H1 (cell line): Measurements from ENCODE around the gene CORO7. TPM values are rescaled to one million over a fixed set of nuclear protein-coding genes. Genes with fewer than 3 reads are reported as not detected.

ENCODE experiments used
- CTCF ChIA-PET: fragments of 300-600 bp; sonication (Branson Sonifier 250); formaldehyde crosslinking; loops from one replicate; lab custom pipeline; 2021; ENCODE audit not compliant: partially characterized antibody; lab: Charles Lee
- POLR2A ChIA-PET: fragments of 300-600 bp; sonication (Branson Sonifier 250); formaldehyde crosslinking; loops from one replicate; lab custom pipeline; 2021; ENCODE audit warnings: inconsistent platforms; ENCODE audit not compliant: partially characterized antibody; lab: Charles Lee
- DNase-seq, 2 experiments: peaks; one replicate each; pipeline versions ENCODE4 v3.0.0 to v3.0.0-alpha.2; 2010 to 2022; ENCODE audit warnings: low spot score in 2 of 2, low read depth in 1 of 2, mixed read lengths in 1 of 2
- FAIRE-seq: peaks from 2 replicates; lab custom pipeline; 2011; peaks lifted over from hg19 to GRCh38; lab: Jason Lieb, UNC
- H2AFZ ChIP-seq: 2 replicates; pipeline ENCODE4 v1.8.1; 2012; ENCODE audit warnings: low read length, inconsistent platforms
- H2AK5ac ChIP-seq: 2 replicates; pipeline ENCODE4 v1.6.1; 2013; ENCODE audit warnings: low read depth, low read length
- H2BK120ac ChIP-seq: replicated peaks from 2 replicates; pipeline ENCODE3; 2013; ENCODE audit warnings: low read depth, low read length, inconsistent platforms
- H2BK12ac ChIP-seq: 2 replicates; pipeline ENCODE4 v1.6.1; 2013; ENCODE audit warnings: low read depth, low read length
- H2BK15ac ChIP-seq: 2 replicates; pipeline ENCODE4 v1.6.1; 2013; ENCODE audit warnings: low read length
- H2BK20ac ChIP-seq: 2 replicates; pipeline ENCODE4 v1.6.1; 2013; ENCODE audit warnings: low read length
- H2BK5ac ChIP-seq: 2 replicates; pipeline ENCODE4 v1.6.1; 2013; ENCODE audit warnings: low read depth, low read length
- H3K14ac ChIP-seq: 2 replicates; pipeline ENCODE4 v1.6.1; 2013; ENCODE audit warnings: inconsistent platforms; ENCODE audit not compliant: insufficient read length
- H3K18ac ChIP-seq: 2 replicates; pipeline ENCODE4 v1.6.1; 2013; ENCODE audit warnings: low read length; ENCODE audit errors: extremely low read depth
- H3K23ac ChIP-seq: 2 replicates; pipeline ENCODE4 v1.6.1; 2013; ENCODE audit warnings: inconsistent platforms; ENCODE audit not compliant: insufficient read length
- H3K23me2 ChIP-seq: 2 replicates; pipeline ENCODE4 v1.6.1; 2013; ENCODE audit warnings: low read depth, low read length
- H3K27ac ChIP-seq: 2 replicates; pipeline ENCODE4 v1.6.1; 2011; ENCODE audit warnings: low read depth, low read length, inconsistent platforms
- H3K27me3 ChIP-seq, 4 experiments: replicated peaks in 1 of 4; 1 replicate in 1 of 4; 2 replicates in 3 of 4; pipeline versions ENCODE4 v1.6.1 to v1.8.1; 2011 to 2013; ENCODE audit warnings: low read length in 3 of 4, mild to moderate bottlenecking in 3 of 4, inconsistent platforms in 2 of 4, mixed read lengths in 2 of 4, moderate library complexity in 1 of 4; ENCODE audit not compliant: control insufficient read depth in 3 of 4, insufficient read depth in 3 of 4; ENCODE audit errors: extremely low read depth in 1 of 4
- H3K36me3 ChIP-seq, 4 experiments: 2 replicates each; pipeline versions ENCODE4 v1.6.1 to v1.8.1; 2011 to 2013; ENCODE audit warnings: mild to moderate bottlenecking in 4 of 4, low read length in 3 of 4, moderate library complexity in 2 of 4, control low read depth in 1 of 4, inconsistent platforms in 1 of 4; ENCODE audit not compliant: insufficient read depth in 4 of 4, control insufficient read depth in 2 of 4
- H3K4ac ChIP-seq: replicated peaks from 2 replicates; pipeline ENCODE3; 2013; ENCODE audit warnings: low read length, low read depth, mixed read lengths, inconsistent platforms; ENCODE audit not compliant: insufficient read length
- H3K4me1 ChIP-seq, 4 experiments: replicated peaks in 1 of 4; 1 replicate in 1 of 4; 2 replicates in 3 of 4; pipeline versions ENCODE4 v1.6.1 to v1.8.1; 2011 to 2013; ENCODE audit warnings: low read length in 3 of 4, inconsistent platforms in 2 of 4, mixed read lengths in 1 of 4; ENCODE audit not compliant: insufficient read depth in 4 of 4, control insufficient read depth in 3 of 4
- H3K4me2 ChIP-seq, 2 experiments: 2 replicates each; pipeline versions ENCODE4 v1.6.1 to v1.8.1; 2011 to 2013; ENCODE audit warnings: low read depth in 2 of 2, low read length in 2 of 2, control low read depth in 1 of 2, inconsistent platforms in 1 of 2, mild to moderate bottlenecking in 1 of 2; ENCODE audit not compliant: insufficient read depth in 1 of 2
- H3K4me3 ChIP-seq, 4 experiments: fragments of 200-600, 300-600 bp in 1 of 4; sonication (generic), shearing (Covaris generic), sonication (Bioruptor Twin) in 1 of 4; 2 replicates each; pipeline versions ENCODE4 v1.5.1 to v1.8.1; 2011 to 2016; ENCODE audit warnings: low read length in 4 of 4, low read depth in 3 of 4, control low read depth in 2 of 4, inconsistent platforms in 2 of 4, mild to moderate bottlenecking in 2 of 4, mixed read lengths in 1 of 4, moderate library complexity in 1 of 4; ENCODE audit not compliant: insufficient read depth in 2 of 4; ENCODE audit errors: extremely low read depth in 1 of 4
- H3K56ac ChIP-seq: replicated peaks from 2 replicates; pipeline ENCODE3; 2013; ENCODE audit warnings: low read depth, mild to moderate bottlenecking, mixed read lengths, low read length, inconsistent platforms; ENCODE audit not compliant: insufficient read length
- H3K79me1 ChIP-seq: 2 replicates; pipeline ENCODE4 v1.6.1; 2013; ENCODE audit warnings: low read depth, low read length, control low read depth
- H3K79me2 ChIP-seq, 2 experiments: 2 replicates each; pipeline versions ENCODE4 v1.6.1 to v1.8.1; 2012 to 2013; ENCODE audit warnings: low read length in 2 of 2, mild to moderate bottlenecking in 2 of 2, inconsistent platforms in 1 of 2; ENCODE audit not compliant: insufficient read depth in 2 of 2, control insufficient read depth in 1 of 2
- H3K9ac ChIP-seq, 4 experiments: replicated peaks in 1 of 4; 1 replicate in 1 of 4; 2 replicates in 3 of 4; pipeline versions ENCODE4 v1.6.1 to v1.8.1; 2011 to 2013; ENCODE audit warnings: low read depth in 3 of 4, low read length in 3 of 4, control low read depth in 2 of 4, mild to moderate bottlenecking in 2 of 4, moderate library complexity in 2 of 4, inconsistent platforms in 1 of 4; ENCODE audit errors: extremely low read depth in 1 of 4
- H3K9me3 ChIP-seq, 2 experiments: 2 replicates each; pipeline versions ENCODE4 v1.6.1 to v1.8.1; 2012 to 2013; ENCODE audit warnings: mild to moderate bottlenecking in 2 of 2, moderate library complexity in 2 of 2, control low read depth in 1 of 2, inconsistent platforms in 1 of 2, low read depth in 1 of 2, low read length in 1 of 2, mixed read lengths in 1 of 2; ENCODE audit not compliant: insufficient read depth in 2 of 2
- H4K20me1 ChIP-seq, 2 experiments: replicated peaks in 1 of 2; 2 replicates each; pipeline versions ENCODE3 to v1.8.1; 2011 to 2013; ENCODE audit warnings: inconsistent platforms in 2 of 2, low read length in 2 of 2, mild to moderate bottlenecking in 1 of 2; ENCODE audit not compliant: insufficient read depth in 2 of 2, control insufficient read depth in 1 of 2
- H4K5ac ChIP-seq: 2 replicates; pipeline ENCODE4 v1.6.1; 2013; ENCODE audit warnings: low read length, low read depth, mixed read lengths, inconsistent platforms; ENCODE audit not compliant: insufficient read length
- H4K8ac ChIP-seq: 2 replicates; pipeline ENCODE4 v1.8.0; 2013; ENCODE audit warnings: mild to moderate bottlenecking, moderate library complexity, low read length, inconsistent platforms; ENCODE audit not compliant: insufficient read depth; ENCODE audit errors: extremely low read depth
- H4K91ac ChIP-seq: replicated peaks from 2 replicates; pipeline ENCODE3; 2013; ENCODE audit warnings: low read length, mixed read lengths, inconsistent platforms; ENCODE audit not compliant: insufficient read length
- GABPA ChIP-seq: IDR thresholded peaks from 2 replicates; pipeline ENCODE4 v1.6.1; 2011; ENCODE audit warnings: mild to moderate bottlenecking, low read length, moderate library complexity, borderline replicate concordance; ENCODE audit not compliant: insufficient read depth
- HDAC6 ChIP-seq: IDR thresholded peaks from one replicate; pipeline ENCODE4 v1.7.1; 2012; ENCODE audit warnings: low read depth, mild to moderate bottlenecking, inconsistent platforms, low read length, moderate library complexity
- SP4 ChIP-seq: IDR thresholded peaks from 2 replicates; pipeline ENCODE4 v1.6.1; 2012; ENCODE audit warnings: low read length, inconsistent platforms
- TBP ChIP-seq: IDR thresholded peaks from 2 replicates; pipeline ENCODE4 v1.6.1; 2011; ENCODE audit warnings: low read depth, low read length, improper control_type of control experiment
- WGBS, 2 experiments: shearing (Covaris generic) in 1 of 2; methylation state at CpG; one replicate each; pipeline versions ENCODE4 v1.1.6 to v1.1.7; 2013 to 2015; ENCODE audit warnings: low lambda C conversion rate in 2 of 2, mixed read lengths in 2 of 2, inconsistent platforms in 1 of 2, low coverage in 1 of 2, missing lambda C conversion rate in 1 of 2; ENCODE audit not compliant: insufficient replicate concordance in 2 of 2, insufficient coverage in 1 of 2, insufficient read length in 1 of 2; ENCODE audit errors: extremely low coverage in 1 of 2, missing lambda C conversion rate in 1 of 2; 5-methylcytosine and 5-hydroxymethylcytosine counted together
- polyA plus RNA-seq, 7 experiments: library from polyadenylated mRNA; depleted of rRNA in 3 of 7; stranded (reverse) in 5 of 7; unstranded in 2 of 7; fragments of >200 nt in 5 of 7; fragments of 200-250 nt in 2 of 7; gene quantifications; 1 replicate in 5 of 7; 2 replicates in 1 of 7; 4 replicates in 1 of 7; pipeline versions ENCODE4 v1.2.1 to v1.2.3, GENCODE V29; 2011 to 2013; ENCODE audit warnings: missing spikeins in 2 of 7, mixed read lengths in 2 of 7
- total RNA-seq: library from RNA; stranded (reverse); fragmentation: NEBNext Ultra II Directional; extraction: Animal tissue kit (Norgen Biotek cat#: 25700); gene quantifications from 2 replicates; pipeline ENCODE4 v1.2.1, GENCODE V29; 2021

Gene CORO7
- total and polyA plus RNA-seq, 2 of the 8 experiments (the other 6 are each of a cell fraction or from before 2014, with no cell fraction given), result 25.2 to 29.8 TPM

GRCh38 chr16:4323845-4324488 is 92.4 kb downstream of the CORO7 start:
- TF ChIP-seq SP4 (0 out of 2 replicates have a peak, but pooled peaks have one; percentile 53), TBP (peak; percentile 42; the same call in 1 of the 2 replicates), GABPA (peak; percentile 22; the same call in 1 of the 2 replicates), HDAC6 (no peak)
- TF ChIP-seq, all 59 proteins: peak for 3
- H3K36me3 ChIP-seq, result no peaks in the 10 kb centered on the region
- FAIRE-seq (no peak), DNase-seq (peak in 1 of 2 experiments; percentile 77)
- H3K4me3 ChIP-seq, result peak overlapping the region in 1 of 4 experiments; percentile 11; a peak in 1 of 8 replicates
- peaks cover 0 to 58% of the 10 kb centered on the region in 2 experiments; a peak in 2 of 4 replicates for H3K79me2 ChIP-seq
- H2AFZ ChIP-seq, result no peak overlapping the region
- H2BK5ac ChIP-seq, result peak overlapping the region; percentile 69; the same call in 1 of the 2 replicates
- no peak overlapping the region for H3K27ac ChIP-seq
- H3K23ac ChIP-seq, result no peak overlapping the region
- ChIA-PET POLR2A (interaction anchor here (0.5 to 8.9 kb wide), 11 partner anchors 9 to 149 kb away, joined by 3 to 80 read pairs (median 5); partner anchors contain the start of gene TFAP4), CTCF (interaction anchor here (0.6 to 8.6 kb wide), 26 partner anchors 9 to 79 kb away, joined by 3 to 69 read pairs (median 4); no protein-coding TSS in a partner anchor)
- no peak overlapping the region; the same call in none of the 2 replicates for H4K8ac ChIP-seq
- 0 out of 2 replicates have a peak overlapping the region, but pooled peaks have one; percentile 5 for H2BK15ac ChIP-seq
- H2AK5ac ChIP-seq, result peak overlapping the region; percentile 18; the same call in 1 of the 2 replicates
- WGBS, 2 experiments, result 42% methylated on average over 11 of the region's 12 CpGs; no CpG with 5 or more reads in 1 of the 2 experiments
- peak overlapping the region; percentile 60; the same call in 1 of the 2 replicates for H2BK12ac ChIP-seq
- no peak overlapping the region for H2BK20ac ChIP-seq
- no peak overlapping the region for H4K5ac ChIP-seq
- H3K79me1 ChIP-seq, result peaks cover 9% of the 10 kb centered on the region
- H4K91ac ChIP-seq, result peak overlapping the region; percentile 49
- no peak overlapping the region for H3K4ac ChIP-seq
- H4K20me1 ChIP-seq, result peaks cover 13 to 22% of the 10 kb centered on the region in 2 experiments
- H2BK120ac ChIP-seq, result no peak overlapping the region
- no peaks in the 10 kb centered on the region for H3K27me3 ChIP-seq
- H3K4me2 ChIP-seq, result peak overlapping the region; percentile 9 to 52; a peak in 2 of 4 replicates
- no peak overlapping the region for H3K14ac ChIP-seq
- H3K56ac ChIP-seq, result no peak overlapping the region
- H3K23me2 ChIP-seq, result peaks cover 3% of the 10 kb centered on the region; the same call in 1 of the 2 replicates
- no peaks in the 10 kb centered on the region for H3K9me3 ChIP-seq
- H3K9ac ChIP-seq, result no peak overlapping the region
- H3K18ac ChIP-seq, result peak overlapping the region; percentile 2; the same call in 1 of the 2 replicates
- H3K4me1 ChIP-seq, result peaks cover 5 to 38% (median 31%) of the 10 kb centered on the region in 4 experiments
